Umbilical cord (tissue), 2 donors: ENCODE measurements around the gene ABCG1. TPM values are rescaled to one million over a fixed set of nuclear protein-coding genes. Genes with fewer than 3 reads are reported as not detected.

Experiments
- DNase-seq: peaks from one replicate; pipeline ENCODE4 v3.0.0-alpha.2; 2015; ENCODE audit warnings: low spot score
- total RNA-seq: library from RNA; depleted of rRNA; stranded (reverse); fragments of >200 nt; gene quantifications from one replicate; pipeline ENCODE4 v1.2.3, GENCODE V29; 2014; ENCODE audit warnings: low replicate concordance; ENCODE audit not compliant: insufficient read depth

The ABCG1 gene
- total RNA-seq, 1 donor from 2014 or later: 6.5 TPM

DNA sequence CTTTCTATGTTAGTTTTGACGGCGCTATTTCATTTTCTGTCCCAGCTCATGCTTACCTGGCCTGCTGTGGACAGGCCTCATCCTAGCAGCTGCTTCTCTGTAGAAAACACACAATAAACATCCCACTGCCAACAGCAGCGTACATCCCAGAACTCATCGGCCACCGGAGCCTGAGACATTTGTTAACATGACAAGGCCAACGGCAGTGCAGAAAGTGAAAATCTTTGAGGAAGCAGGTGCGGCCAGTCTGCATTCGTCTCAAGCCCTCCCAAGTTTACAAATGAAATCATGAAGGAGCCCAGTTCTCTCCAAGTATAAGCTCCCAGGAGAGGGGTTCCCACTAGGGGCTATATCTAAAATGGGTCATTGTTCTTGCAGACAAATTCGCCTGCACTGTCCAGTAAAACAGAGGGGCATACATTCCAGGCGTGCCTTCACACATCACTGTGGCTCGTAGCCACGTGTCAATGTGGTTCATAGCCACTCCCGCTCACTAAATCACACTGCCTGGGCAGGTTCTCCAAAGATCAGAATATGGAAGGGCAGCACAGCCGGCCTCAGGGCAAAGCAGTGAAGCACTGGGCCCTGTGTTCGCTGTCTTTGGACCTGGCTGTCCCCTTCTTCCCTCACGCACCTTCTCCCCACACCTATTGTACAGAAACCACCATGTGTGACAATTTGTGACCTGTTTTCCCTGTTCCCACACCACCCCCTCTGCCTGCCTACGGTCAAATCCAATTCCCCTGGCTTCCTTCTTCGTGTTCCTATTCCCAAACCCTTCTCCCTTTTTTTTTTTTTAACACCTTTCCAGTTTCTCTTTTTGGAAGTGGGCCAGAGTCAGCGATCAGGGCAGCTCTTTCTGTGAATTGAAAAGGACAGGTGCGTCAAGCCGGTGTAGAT is 27.0 kb upstream of the ABCG1 start:
- DNase-seq: no peak

DNA sequence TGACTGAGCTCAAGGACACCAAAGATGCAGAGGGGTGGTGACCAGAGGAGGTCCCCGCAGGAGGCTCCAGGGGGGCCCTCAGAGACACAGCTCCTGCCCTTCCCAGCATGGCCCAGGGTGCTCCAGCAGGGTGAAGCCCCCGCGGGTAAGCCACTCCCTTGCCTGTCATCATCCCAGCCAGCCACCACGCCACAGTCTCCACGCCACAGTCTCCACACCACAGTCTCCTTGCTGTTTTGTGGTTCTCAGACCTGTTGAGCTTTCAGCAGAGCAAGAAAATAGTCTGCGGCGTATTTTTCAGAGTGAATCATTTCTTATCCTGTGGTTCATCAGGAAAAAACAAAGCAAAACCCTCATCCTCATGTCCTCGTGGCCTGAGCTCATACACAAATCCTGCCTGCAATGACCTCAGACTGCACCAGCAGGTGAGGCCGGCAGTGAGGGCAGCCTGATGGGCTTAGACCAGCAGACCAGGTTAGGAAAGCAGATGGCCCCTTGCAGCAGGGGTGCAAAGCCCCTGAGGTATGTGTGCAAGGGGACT is 25.7 kb upstream of the ABCG1 start:
- DNase-seq: no peak

DNA sequence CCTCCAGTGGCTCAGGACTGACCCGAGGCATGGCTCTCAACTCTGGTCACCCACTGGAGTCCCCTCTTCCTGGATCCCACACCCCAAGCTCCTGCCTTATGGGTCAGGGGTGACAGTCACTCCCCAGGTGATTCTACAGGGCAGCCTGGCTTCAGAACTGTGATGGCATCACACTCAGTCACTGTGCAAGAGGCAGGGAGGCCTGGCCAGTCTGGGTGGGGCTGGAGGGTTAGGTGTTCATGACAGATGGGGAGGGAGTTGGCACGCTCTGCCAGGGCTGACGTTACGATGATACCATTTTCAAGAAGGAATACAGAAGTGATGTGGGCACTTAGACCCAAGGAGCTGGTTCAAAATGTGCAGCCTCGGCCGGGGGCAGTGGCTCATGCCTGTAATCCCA is 25.2 kb upstream of the ABCG1 start:
- DNase-seq: no peak

DNA sequence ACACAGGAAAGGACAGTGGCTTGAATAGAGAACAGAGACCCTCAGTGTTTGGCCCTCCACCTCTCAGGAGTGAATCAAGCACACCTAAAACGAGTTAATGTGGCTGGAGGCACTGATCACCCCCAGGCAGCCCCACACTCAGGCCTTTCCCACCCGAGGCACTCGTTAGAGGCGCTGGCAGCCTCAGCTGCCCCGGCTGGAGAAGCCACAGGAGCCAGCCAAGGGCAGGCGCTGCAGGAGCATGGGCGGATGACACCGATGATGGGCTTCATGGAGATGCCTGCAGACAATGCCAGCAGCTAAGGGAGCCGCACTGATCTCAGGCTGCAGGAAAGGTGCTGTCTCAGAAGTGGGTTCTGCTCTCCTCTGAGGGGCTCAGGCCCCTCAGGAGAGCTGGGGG is 24.1 kb upstream of the ABCG1 start:
- no peak for DNase-seq

DNA sequence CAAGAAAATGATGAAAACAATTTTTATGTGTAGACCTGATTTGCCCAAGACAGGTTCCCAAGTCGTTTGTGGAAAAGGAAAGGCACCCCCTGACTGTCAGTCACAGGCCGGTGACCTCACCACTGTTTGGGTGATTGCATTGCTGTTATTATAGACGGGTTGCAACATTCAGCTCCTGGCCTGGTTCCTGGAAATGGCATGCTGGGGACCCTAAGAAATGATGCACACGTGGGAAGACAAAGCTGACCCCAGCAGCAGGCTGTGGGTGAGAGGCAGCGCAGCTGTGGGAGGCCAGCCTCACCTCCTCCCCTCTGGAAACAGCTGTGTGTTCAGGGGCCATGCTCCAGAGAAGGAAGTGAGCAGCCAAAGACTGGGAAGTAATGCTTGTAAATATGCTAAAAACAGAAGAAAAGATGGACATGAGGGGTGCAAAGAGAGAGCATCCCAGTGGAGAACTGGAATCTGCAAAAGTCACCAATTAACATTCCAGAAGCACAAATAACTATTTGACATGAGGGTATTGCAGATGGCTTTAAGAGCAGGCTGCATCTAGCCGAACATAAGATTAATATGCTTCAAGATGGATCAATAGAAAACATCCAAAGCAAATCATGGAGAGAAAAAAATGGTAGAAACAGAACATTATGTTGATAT is 23.4 kb upstream of the ABCG1 start:
- DNase-seq: no peak

DNA sequence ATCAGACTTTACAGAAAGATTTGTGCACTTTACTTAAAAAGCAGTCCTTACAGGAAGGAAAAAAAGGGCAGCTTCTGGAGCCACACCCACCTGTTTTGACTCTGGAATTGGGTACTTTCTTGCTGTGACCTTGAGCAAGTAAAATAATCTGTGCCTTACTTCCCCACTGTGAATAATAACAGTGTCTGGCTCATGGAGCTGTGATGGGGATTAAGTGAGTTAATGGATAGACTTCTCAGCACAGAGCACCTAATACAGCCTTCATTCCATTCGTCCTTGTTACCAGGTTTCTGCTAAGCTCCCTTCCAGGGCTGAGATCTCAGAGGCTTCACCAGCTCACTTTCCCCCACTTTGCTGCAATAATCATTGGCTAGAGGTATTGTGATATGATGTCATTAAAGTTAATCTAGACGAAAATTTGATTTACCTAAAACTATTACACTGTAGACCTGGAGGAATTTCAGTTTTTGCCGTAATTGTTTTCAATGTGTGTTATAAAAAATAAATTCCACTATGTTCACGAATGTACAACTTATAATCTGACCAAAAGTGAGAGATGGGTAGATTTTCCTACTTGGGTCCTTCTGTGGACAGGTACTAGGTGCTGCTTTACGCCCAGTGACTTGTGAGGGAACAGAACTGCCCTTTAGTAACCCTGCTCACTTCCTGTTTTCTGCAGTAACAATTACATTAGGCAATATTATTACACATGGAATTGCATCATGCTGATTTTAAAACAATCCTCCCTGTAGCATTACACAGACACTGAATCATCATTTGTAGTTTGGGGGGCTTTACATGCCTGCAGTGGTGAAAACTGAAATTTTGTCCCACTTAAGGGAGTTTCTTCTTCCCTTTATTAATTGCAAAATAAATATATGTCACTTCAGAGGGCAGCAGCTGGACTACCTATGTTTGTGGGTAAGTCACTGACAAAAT is 19.7 kb upstream of the ABCG1 start:
- DNase-seq: peak; percentile 29

GRCh38 chr21:42199868-42200463 is 19.0 kb upstream of the ABCG1 start:
- DNase-seq: no peak

GRCh38 chr21:42200906-42201614 is 17.9 kb upstream of the ABCG1 start:
- no peak for DNase-seq

GRCh38 chr21:42201615-42202161 is 17.3 kb upstream of the ABCG1 start:
- DNase-seq: no peak

- no peak for DNase-seq
Measured at GRCh38 chr21:42202321-42202720, 16.6 kb upstream of the ABCG1 start.

DNA sequence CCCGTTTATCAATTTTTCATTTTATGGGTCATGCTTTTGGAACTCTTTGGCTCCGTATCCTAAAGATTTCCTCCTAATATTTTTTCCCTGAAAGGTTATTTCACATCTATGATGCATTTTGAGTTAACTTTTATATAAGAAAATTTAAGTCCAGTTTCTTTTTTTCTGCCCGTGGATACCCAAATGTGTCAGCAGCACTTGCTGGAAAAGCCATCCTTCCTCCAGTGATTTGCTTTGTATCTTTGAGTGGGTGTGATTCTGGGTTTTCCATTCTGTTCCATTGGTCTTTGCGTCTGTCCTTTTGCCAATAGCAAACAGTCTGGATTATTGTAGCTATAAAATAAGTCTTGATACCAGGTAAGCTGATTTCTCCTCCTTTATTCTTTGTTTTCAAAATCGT is 15.6 kb upstream of the ABCG1 start:
- DNase-seq: no peak

DNA sequence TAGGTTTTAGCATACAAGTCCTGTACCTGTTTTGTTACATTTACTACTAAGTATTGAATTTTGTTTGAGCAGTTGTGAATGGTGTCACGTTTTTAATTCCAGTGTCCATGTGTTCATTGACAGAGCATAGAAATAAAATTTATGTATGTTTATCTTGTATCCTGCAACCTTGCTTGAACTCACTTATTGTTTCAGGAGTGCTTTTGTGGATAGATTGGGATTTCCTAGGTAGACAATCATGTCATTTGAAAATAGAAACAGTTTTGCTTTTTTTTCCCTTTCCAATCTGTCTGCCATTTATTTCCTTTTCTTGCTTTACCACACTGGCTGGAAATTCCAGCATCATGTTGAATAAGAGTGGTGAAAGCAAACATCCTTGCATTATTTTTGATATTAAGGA is 15.0 kb upstream of the ABCG1 start:
- DNase-seq: no peak

GRCh38 chr21:42207426-42207825 is 11.5 kb upstream of the ABCG1 start:
- DNase-seq: no peak

GRCh38 chr21:42208036-42208435 is 10.9 kb upstream of the ABCG1 start:
- DNase-seq: no peak

GRCh38 chr21:42208801-42209490 is 10.0 kb upstream of the ABCG1 start:
- no peak for DNase-seq

- DNase-seq: no peak
Measured at GRCh38 chr21:42209801-42210479, 9.0 kb upstream of the ABCG1 start.

GRCh38 chr21:42212266-42212665 is 6.7 kb upstream of the ABCG1 start:
- no peak for DNase-seq

- no peak for DNase-seq
Measured at GRCh38 chr21:42213082-42213774, 5.7 kb upstream of the ABCG1 start.
